HL-60 (cell line): ENCODE measurements around the gene DBI.

Experiments
- DNase-seq, 2 experiments: peaks; one replicate each; pipeline ENCODE4 v3.0.0-alpha.2; 2010 to 2020; ENCODE audit warnings: low read depth in 1 of 2, low spot score in 1 of 2
- H3K27ac ChIP-seq: fragments of 250-450 bp; sonication (Bioruptor Pico); replicated peaks from 2 replicates; pipeline ENCODE4 v1.5.1; 2020; ENCODE audit warnings: mild to moderate bottlenecking, moderate library complexity
- H3K27me3 ChIP-seq: fragments of 250-450 bp; sonication (Bioruptor Pico); 2 replicates; pipeline ENCODE4 v1.5.1; 2021; ENCODE audit warnings: mild to moderate bottlenecking, moderate library complexity; ENCODE audit not compliant: insufficient read depth, poor library complexity, severe bottlenecking
- H3K4me3 ChIP-seq: replicated peaks from 2 replicates; pipeline ENCODE4 v1.5.1; 2011; ENCODE audit warnings: mild to moderate bottlenecking, control low read depth, low read length; ENCODE audit not compliant: insufficient read depth
- CTCF ChIP-seq: IDR thresholded peaks from one replicate; pipeline ENCODE4 v1.5.1; 2011; ENCODE audit warnings: low read length, control low read depth, inconsistent platforms; ENCODE audit not compliant: insufficient read depth
- GABPA ChIP-seq: IDR thresholded peaks from 2 replicates; pipeline ENCODE4 v1.6.1; 2012; ENCODE audit warnings: low read depth
- POLR2AphosphoS5 ChIP-seq: IDR thresholded peaks from 2 replicates; pipeline ENCODE4 v1.6.1; 2012; ENCODE audit warnings: low read depth
- REST ChIP-seq: IDR thresholded peaks from 2 replicates; pipeline ENCODE4 v1.6.1; 2012; ENCODE audit warnings: low read depth; ENCODE audit not compliant: insufficient replicate concordance
- SPI1 ChIP-seq: IDR thresholded peaks from 2 replicates; pipeline ENCODE4 v1.6.1; 2012; ENCODE audit warnings: low read depth, mild to moderate bottlenecking, borderline replicate concordance

The DBI gene

GRCh38 chr2:119389615-119390306 is 23.0 kb downstream of the DBI start:
- DNase-seq, result no peak
- Histone ChIP-seq H3K27me3 (no peaks in the 10 kb centered on the region), H3K27ac (peak overlapping the region; percentile 20), H3K4me3 (no peak overlapping the region)
- TF ChIP-seq POLR2AphosphoS5 (no peak), CTCF (no peak), GABPA (no peak), REST (no peak), SPI1 (no peak)

DNA sequence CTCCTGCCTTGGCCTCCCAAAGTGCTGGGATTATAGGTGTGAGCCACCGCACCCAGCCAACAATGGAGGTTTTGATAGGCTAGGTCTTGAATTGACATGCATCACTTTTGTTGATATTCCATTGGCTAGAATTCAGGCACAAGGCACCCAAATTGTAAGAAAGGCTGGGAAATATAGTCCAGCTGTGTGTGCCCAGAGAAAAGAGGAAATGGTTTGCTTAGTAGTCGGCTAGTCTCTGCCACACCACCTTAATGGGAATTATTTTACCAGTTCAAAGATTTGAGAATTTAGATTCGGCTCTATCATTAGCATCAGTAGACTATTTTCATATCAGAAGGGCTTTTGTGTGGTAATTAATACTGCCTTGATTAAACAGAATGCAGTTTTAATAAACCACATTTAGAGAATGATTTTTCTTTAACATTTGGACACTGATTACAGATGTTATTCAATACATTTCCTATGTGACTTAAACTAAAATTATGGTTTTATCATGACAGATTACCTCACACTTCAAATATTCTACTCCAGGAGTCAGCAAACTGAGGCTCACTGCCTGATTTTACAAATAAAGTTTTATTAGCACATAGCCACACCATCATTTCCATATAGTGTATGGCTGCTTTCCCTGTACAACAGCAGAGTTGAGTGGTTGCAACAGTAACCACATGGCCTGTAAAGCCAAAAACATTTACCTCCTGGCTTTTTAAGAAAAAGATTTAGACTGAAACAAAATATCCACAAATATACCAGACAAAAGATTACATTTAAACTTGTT is 27.4 kb downstream of the DBI start:
- peak; percentile 93 for TF ChIP-seq SPI1
- TF ChIP-seq CTCF, result no peak
- Histone ChIP-seq H3K4me3 (no peak overlapping the region), H3K27me3 (no peaks in the 10 kb centered on the region), H3K27ac (no peak overlapping the region)
- no peak for DNase-seq

DNA sequence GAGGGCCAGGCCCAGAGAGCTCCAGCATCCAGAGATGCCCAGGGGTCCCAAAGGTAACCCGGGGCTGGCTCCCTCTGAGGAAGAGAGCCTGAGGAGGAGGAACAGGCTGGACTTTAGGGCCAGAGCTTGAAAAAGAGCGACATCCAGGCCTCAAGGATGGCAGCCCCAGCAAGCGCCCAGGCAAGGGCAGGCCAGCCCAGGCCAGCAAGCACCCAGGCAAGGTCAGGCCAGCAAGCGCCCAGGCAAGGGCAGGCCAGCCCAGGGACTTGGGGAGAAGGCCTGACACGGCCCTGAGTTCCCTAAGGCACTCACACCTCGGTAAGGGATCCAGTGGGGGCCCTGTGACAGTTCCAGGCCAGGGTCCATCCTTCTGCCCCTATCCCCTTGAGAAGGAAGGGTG is 30.4 kb downstream of the DBI start:
- TF ChIP-seq POLR2AphosphoS5, result no peak
- TF ChIP-seq REST, result no peak
- no peak for TF ChIP-seq CTCF
- no peak for TF ChIP-seq GABPA

More for the DNA sequence above, 30.4 kb downstream of the DBI start:
- DNase-seq, result no peak
- no peak overlapping the region for H3K4me3 ChIP-seq
- no peaks in the 10 kb centered on the region for H3K27me3 ChIP-seq
- H3K27ac ChIP-seq, result no peak overlapping the region
